Left ventricle myocardium inferior (tissue), 1 donor: Measurements from ENCODE around the gene PDS5B. TPM values are rescaled to one million over a fixed set of nuclear protein-coding genes. Genes with fewer than 3 reads are reported as not detected.

Experiments
- DNase-seq: peaks from one replicate; pipeline ENCODE4 v3.0.0-alpha.2; 2020
- H3K27ac ChIP-seq: fragments of 200-600 bp; replicated peaks from 2 replicates; pipeline ENCODE4 v1.8.0; 2021
- H3K27me3 ChIP-seq: fragments of 200-600 bp; 2 replicates; pipeline ENCODE4 v1.8.0; 2021; ENCODE audit warnings: low read depth
- H3K36me3 ChIP-seq: fragments of 200-600 bp; 2 replicates; pipeline ENCODE4 v1.8.0; 2021
- H3K4me1 ChIP-seq: fragments of 200-600 bp; 2 replicates; pipeline ENCODE4 v1.8.0; 2021
- H3K4me3 ChIP-seq: fragments of 200-600 bp; 2 replicates; pipeline ENCODE4 v1.8.0; 2021; ENCODE audit warnings: mild to moderate bottlenecking, moderate library complexity
- H3K9me3 ChIP-seq: fragments of 200-600 bp; replicated peaks from 2 replicates; pipeline ENCODE4 v1.8.0; 2021
- CTCF ChIP-seq: fragments of 200-600 bp; IDR thresholded peaks from 2 replicates; pipeline ENCODE4 v1.8.0; 2021; ENCODE audit warnings: antibody characterized with exemption, mild to moderate bottlenecking, borderline replicate concordance
- intact Hi-C: fragments of 100-400 bp; cut with micrococcal nuclease; formaldehyde crosslinking; loops from one replicate; pipeline ENCODE4 v1.11.0; 2022
- total RNA-seq: library from RNA; stranded (reverse); fragmentation: NEBNext Ultra II Directional; extraction: Animal tissue kit (Norgen Biotek cat#: 25700); gene quantifications from one replicate; pipeline ENCODE4 v1.2.1, GENCODE V29; 2021
- donor health status: DM: no; HTN: yes; CAD: no; lungs with severe emphysema.

PDS5B gene
- total RNA-seq, 1 donor from 2014 or later, result 20.4 TPM

- Histone ChIP-seq H3K27ac (peak overlapping the region; percentile 90), H3K4me1 (peaks cover 50% of the 10 kb centered on the region), H3K9me3 (no peaks in the 10 kb centered on the region), H3K27me3 (no peaks in the 10 kb centered on the region), H3K4me3 (peak overlapping the region; percentile 73), H3K36me3 (no peaks in the 10 kb centered on the region)
- DNase-seq, result peak; percentile 75
- intact Hi-C loops, result loop anchor here (5.0 kb wide), 1 partner anchor 50 kb away; no protein-coding TSS in a partner anchor
- TF ChIP-seq CTCF, result no peak
These were observed 959 bp downstream of the PDS5B start for GRCh38 chr13:32587011-32587810.

- Histone ChIP-seq H3K27me3 (no peaks in the 10 kb centered on the region), H3K4me3 (peak overlapping the region; percentile 73), H3K9me3 (no peaks in the 10 kb centered on the region), H3K36me3 (no peaks in the 10 kb centered on the region), H3K27ac (peak overlapping the region; percentile 90), H3K4me1 (peaks cover 53% of the 10 kb centered on the region)
- no peak for TF ChIP-seq CTCF
- DNase-seq, result no peak
- intact Hi-C loops, result loop anchor here (5.0 kb wide), 1 partner anchor 50 kb away; no protein-coding TSS in a partner anchor
These were observed 1.5 kb downstream of the PDS5B start for GRCh38 chr13:32587811-32588170.

GRCh38 chr13:32588736-32589135 is 2.5 kb downstream of the PDS5B start:
- no peak for DNase-seq
- no peak for TF ChIP-seq CTCF
- H3K4me1 ChIP-seq, result peaks cover 55% of the 10 kb centered on the region
- H3K36me3 ChIP-seq, result no peaks in the 10 kb centered on the region
- no peaks in the 10 kb centered on the region for H3K27me3 ChIP-seq
- no peaks in the 10 kb centered on the region for H3K9me3 ChIP-seq
- peak overlapping the region; percentile 90 for H3K27ac ChIP-seq
- peak overlapping the region; percentile 73 for H3K4me3 ChIP-seq
- intact Hi-C loops, result loop anchor here (5.0 kb wide), 1 partner anchor 49 kb away; no protein-coding TSS in a partner anchor

GRCh38 chr13:32589471-32589870 is 3.2 kb downstream of the PDS5B start:
- Histone ChIP-seq H3K27me3 (no peaks in the 10 kb centered on the region), H3K36me3 (no peaks in the 10 kb centered on the region), H3K27ac (peak overlapping the region; percentile 90), H3K4me1 (peaks cover 62% of the 10 kb centered on the region), H3K4me3 (peak overlapping the region; percentile 73), H3K9me3 (no peaks in the 10 kb centered on the region)
- DNase-seq, result no peak
- intact Hi-C loops, result loop anchor here (5.0 kb wide), 1 partner anchor 48 kb away; no protein-coding TSS in a partner anchor
- no peak for TF ChIP-seq CTCF

GRCh38 chr13:32590266-32590665 is 4.0 kb downstream of the PDS5B start:
- Histone ChIP-seq H3K4me3 (no peak overlapping the region), H3K4me1 (peaks cover 62% of the 10 kb centered on the region), H3K27me3 (no peaks in the 10 kb centered on the region), H3K9me3 (no peaks in the 10 kb centered on the region), H3K36me3 (no peaks in the 10 kb centered on the region), H3K27ac (peak overlapping the region; percentile 4)
- TF ChIP-seq CTCF, result no peak
- DNase-seq, result no peak
- intact Hi-C loops, result no loop called here
